HG02852 (cell line): ENCODE data around the gene ATP9B.
"Not testable (repeated sequence)": the region's sequence is repeated elsewhere in the genome, so short reads cannot be mapped to it uniquely, and the experiment has no call there.

Source experiments
- ATAC-seq: cut with Tn5 transposase; IDR thresholded peaks from one replicate; pipeline ENCODE4 v1.9.1; 2021; ENCODE audit warnings: mild to moderate bottlenecking, moderate library complexity; ENCODE audit not compliant: unreplicated experiment

The ATP9B gene

GRCh38 chr18:79322441-79322840 is 253.2 kb downstream of the ATP9B start:
- ATAC-seq = no peak

DNA sequence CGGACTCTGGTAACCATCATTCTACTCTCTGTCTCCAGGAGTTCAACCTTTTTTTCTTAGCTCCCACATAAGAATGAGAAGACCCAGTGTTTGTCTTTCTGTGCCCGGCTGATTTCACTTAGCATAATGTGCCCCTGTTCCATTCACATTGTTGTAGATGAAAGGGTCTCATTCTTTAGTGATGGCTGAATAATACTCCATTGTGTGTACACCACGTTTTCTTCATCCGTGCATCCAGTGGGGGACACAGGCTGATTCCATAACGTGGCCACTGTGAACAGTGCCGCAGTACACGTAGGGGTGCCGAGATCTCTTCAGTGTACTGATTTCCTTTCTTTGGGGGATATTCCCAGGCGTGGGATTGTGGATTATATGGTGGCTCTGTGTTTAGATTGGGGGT is 254.3 kb downstream of the ATP9B start:
- no peak for ATAC-seq

GRCh38 chr18:79326413-79327198 is 257.4 kb downstream of the ATP9B start:
- no peak for ATAC-seq

DNA sequence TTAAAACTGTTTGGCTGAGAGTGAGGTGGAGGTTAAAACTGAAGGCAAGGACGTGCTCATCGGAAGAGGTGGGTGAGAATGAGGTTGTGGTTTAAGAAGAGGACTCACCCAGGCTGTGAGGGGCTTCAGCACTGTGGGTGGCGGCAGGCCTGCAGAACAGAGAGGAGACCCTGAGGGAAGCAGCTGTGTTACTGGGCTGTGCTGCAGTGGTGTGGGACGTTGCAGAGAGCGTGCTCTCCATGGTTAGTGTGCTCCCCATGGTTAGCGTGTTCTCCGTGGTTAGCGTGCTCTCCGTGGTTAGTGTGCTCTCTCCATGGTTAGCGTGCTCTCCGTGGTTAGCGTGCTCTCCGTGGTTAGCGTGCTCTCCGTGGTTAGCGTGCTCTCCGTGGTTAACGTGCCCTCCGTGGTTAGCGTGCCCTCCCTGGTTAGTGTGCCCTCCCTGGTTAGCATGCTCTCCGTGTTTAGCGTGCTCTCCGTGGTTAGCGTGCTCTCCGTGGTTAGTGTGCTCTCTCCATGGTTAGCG is 258.1 kb downstream of the ATP9B start:
- no peak for ATAC-seq

DNA sequence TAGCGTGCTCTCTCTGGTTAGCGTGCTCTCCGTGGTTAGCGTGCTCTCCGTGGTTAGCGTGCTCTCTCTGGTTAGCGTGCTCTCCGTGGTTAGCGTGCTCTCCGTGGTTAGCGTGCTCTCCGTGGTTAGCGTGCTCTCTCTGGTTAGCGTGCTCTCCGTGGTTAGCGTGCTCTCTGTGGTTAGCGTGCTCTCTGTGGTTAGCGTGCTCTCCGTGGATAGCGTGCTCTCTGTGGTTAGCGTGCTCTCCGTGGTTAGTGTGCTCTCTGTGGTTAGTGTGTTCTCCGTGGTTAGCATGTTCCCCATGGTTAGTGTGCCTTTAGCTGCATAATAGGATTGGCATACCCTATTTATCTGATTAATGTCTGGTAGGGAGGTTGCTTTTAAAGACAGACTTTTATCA is 258.7 kb downstream of the ATP9B start:
- ATAC-seq = not testable (repeated sequence)

- ATAC-seq = no peak
Measured at GRCh38 chr18:79328887-79329286, 259.7 kb downstream of the ATP9B start.

DNA sequence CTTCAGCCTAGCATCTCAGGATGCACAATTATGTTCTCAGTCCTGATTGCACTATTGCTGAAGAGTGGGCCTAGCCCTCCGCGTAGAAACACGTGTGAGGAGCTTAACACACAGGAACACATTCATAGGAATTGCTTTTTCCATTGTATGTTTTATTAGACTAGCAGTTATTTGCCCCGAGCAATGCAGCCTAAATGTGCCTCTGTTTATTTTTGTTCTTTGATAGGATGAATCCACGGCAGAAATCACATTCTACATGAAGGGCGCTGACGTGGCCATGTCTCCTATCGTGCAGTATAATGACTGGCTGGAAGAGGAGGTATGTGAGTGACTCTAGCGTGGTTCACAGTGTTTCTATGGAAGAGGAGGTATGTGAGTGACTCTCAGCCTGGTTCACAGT is 260.6 kb downstream of the ATP9B start:
- ATAC-seq = no peak

DNA sequence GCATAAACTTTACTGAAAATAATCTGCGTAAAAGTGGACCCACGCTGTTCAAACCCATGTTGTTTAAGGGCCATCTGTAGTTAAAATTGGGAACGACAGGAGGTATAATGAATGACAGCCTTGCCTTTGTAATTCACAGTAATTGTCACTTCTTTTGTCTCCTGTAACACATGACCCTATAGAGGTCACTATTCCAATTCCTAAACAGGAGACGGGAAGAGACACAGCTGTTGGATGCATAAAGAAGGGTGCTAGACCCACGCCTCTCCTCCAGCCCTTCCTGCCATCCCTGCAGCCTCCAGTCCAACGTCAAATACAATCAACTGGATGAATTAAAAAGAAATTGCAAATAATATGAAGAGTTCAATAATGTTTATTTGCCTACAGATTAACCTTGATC is 263.5 kb downstream of the ATP9B start:
- ATAC-seq = no peak

- ATAC-seq = no peak
Measured at GRCh38 chr18:79333046-79333445, 263.9 kb downstream of the ATP9B start.

- ATAC-seq = no peak
Measured at GRCh38 chr18:79334496-79335233, 265.5 kb downstream of the ATP9B start.

DNA sequence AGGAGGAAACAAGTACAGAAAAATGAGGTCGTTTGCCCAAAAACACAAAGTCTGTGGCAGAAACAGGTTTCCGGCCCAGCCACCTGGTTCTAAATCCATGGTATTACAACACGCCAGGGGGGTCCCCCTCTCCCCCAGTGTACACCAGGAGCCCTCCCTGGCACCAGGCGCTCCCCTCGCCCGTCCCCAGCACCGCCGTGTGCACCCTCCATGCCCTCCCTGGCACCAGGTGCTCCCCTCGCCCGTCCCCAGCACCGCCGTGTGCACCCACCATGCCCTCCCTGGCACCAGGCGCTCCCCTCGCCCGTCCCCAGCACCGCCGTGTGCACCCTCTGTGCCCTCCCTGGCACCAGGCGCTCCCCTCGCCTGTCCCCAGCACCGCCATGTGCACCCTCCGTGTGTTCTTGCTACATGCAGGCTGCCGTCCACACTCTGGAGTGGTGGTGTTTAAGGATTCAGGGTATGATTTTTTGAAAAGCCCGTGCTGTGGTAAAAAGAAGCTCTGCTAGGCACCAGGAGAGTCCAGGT is 266.7 kb downstream of the ATP9B start:
- no peak for ATAC-seq

- no peak for ATAC-seq
Measured at GRCh38 chr18:79336556-79337142, 267.5 kb downstream of the ATP9B start.

GRCh38 chr18:79337184-79337583 is 268.0 kb downstream of the ATP9B start:
- ATAC-seq = no peak

GRCh38 chr18:79337620-79338019 is 268.4 kb downstream of the ATP9B start:
- ATAC-seq = no peak

DNA sequence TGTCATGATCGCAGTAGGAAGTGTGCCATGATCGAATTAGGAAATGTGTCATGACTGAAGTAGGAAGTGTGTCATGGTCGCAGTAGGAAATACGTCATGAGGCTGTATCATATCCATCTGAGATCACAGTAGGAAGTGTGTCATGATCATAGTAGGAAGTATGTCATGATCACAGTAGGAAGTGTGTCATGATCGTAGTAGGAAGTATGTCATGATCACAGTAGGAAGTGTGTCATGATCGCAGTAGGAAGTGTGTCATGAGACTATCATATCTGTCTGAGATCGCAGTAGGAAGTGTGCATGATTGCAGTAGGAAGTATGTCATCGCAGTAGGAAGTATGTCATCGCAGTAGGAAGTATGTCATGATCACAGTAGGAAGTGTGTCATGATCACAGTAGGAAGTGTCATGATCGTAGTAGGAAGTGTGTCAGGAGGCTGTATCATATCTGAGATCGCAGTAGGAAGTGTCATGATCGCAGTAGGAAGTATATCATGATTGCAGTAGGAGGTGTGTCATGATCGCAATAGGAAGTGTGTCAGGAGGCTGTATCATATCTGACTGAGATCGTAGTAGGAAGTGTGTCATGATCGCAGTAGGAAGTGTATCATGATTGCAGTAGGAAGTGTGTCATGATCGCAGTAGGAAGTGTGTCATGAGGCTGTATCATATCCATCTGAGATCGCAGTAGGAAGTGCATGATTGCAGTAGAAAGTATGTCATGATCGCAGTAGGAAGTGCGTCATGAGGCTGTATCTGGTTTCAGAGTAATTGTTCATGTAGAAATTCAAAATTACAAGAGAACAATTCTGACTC is 270.1 kb downstream of the ATP9B start:
- no peak for ATAC-seq

DNA sequence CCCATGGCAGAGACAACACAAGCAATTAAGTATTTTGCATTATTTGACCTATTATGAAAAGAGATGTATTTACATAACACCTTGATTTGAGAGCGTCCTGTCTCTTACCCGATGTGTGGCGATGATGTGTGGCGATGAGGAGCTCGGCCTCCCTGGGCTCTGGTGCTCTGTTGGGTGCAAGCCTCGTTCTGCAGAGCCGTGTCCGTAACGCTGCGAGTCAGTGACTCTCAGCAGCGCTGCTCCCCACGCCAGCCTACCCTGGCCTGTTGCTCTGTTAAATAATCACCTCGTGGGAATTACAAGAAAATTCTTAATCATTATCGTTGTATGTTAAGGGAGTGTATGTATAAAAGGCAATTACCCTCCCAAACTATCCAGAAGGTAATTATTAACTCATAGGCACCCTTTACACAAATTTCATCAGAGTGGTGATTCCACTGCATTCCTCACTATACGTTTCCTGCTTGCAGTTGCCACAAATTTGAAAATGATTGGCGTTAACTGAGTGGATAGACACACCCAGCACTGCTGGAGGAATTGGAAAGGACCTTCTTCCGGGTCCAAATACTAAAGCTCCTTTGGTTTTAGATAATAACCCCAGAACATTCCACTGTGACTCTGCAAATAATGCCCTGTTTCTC is 274.5 kb downstream of the ATP9B start:
- no peak for ATAC-seq

DNA sequence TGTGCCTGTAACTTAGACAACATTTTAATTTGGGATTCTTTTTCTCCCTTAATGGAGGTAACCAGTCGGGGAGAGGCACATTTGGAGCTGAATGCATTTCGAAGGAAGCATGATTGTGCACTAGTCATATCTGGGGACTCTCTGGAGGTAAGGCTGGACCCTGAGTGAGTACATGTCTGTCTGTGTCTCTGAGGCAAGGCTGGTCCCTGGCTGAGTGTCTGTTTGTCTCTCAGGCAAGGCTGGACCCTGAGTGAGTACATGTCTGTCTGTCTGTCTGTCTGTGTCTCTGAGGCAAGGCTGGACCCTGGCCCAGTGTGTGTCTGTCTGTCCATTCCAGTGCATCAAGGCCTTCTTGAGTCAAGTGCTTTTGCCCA is 275.0 kb downstream of the ATP9B start:
- no peak for ATAC-seq

GRCh38 chr18:79345366-79345765 is 276.2 kb downstream of the ATP9B start:
- ATAC-seq = no peak

GRCh38 chr18:79345981-79346380 is 276.8 kb downstream of the ATP9B start:
- no peak for ATAC-seq

DNA sequence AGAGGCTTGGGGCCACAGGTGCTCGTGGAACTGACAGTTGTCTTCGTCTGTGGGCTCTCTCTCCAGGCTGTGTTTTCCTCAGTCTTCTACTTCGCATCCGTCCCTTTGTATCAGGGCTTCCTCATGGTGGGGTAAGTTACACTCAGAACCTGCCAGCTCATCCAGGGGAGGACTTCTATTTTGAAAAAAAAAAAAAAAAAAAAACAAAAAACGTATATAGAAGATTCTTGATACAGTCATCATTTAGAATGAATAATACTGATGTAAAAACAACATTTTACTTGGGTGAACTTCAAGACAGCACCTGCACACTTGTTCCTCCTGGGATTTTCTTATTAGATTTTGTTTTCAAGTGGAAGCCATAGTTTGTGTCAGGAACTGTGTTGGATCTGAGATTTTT is 278.9 kb downstream of the ATP9B start:
- no peak for ATAC-seq
